Kidney glomerular epithelial cell (primary cell): Measurements from ENCODE around the gene NOM1.

ENCODE experiments used
- DNase-seq: peaks from one replicate; lab custom pipeline; 2025; lab: John Stamatoyannopoulos, UW

Gene NOM1

GRCh38 chr7:157017603-157018327 is 68.3 kb downstream of the NOM1 start:
- no peak for DNase-seq

- DNase-seq = no peak
Observed at GRCh38 chr7:157018328-157018996, 69.0 kb downstream of the NOM1 start.

GRCh38 chr7:157018997-157019608 is 69.6 kb downstream of the NOM1 start:
- DNase-seq = no peak

- no peak for DNase-seq
Observed at GRCh38 chr7:157019718-157020451, 70.4 kb downstream of the NOM1 start.

- no peak for DNase-seq
Observed at GRCh38 chr7:157020514-157021070, 71.1 kb downstream of the NOM1 start.

- DNase-seq = no peak
Observed at GRCh38 chr7:157021071-157021870, 71.8 kb downstream of the NOM1 start.

GRCh38 chr7:157021871-157022680 is 72.6 kb downstream of the NOM1 start:
- DNase-seq = no peak
